ENCODE measurements around the gene PADI3. TPM values are rescaled to one million over a fixed set of nuclear protein-coding genes. Genes with fewer than 3 reads are reported as not detected.
A peak's percentile ranks its signal among the peaks of the same experiment; 100 is the strongest.
"Not testable (repeated sequence)": the region's sequence is repeated elsewhere in the genome, so short reads cannot be mapped to it uniquely, and the experiment has no call there.

The PADI3 gene
- polyA plus RNA-seq, 3 donors = 0.06 to 0.15 (median 0.07) TPM

DNA sequence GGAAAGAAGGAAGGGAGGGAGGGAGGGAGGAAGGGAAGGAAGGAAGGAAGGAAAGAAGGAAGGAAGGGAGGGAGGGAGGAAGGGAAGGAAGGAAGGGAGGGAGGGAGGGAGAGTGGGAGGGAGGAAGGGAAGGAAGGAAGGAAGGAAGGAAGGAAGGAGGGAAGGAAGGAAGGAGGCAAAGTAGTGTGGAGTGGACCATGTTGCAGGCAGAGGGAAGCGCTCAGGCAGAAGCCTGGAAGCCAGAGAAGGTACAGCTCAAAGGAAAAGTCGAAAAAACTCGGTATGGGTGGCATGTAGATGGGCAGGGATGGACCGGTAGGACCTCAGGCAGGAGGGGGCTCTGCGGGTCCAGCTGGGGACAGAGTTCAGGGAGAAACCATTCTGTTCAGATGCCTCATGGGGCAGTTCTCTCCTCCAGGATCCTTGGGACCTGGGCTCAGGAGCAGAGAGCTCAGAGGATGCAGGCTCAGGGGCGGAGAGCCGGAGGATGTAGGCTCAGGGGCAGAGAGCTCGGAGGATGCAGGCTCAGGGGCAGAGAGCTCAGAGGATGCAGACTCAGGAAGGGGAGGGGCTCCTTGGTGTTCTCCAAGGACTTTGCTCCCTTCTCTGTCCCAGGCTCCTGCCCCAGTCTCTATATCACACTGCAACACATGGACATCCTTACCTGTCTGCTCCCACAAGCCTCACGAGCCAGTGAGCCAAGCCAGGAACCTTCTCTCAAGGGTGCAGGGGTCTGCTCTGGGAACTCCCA lies 13.6 kb upstream of the PADI3 start:
- DNase-seq (ENCODE audit: extremely low read depth in 1 of 11, low read depth in 9 of 11, low spot score in 4 of 11) = no peak

DNA sequence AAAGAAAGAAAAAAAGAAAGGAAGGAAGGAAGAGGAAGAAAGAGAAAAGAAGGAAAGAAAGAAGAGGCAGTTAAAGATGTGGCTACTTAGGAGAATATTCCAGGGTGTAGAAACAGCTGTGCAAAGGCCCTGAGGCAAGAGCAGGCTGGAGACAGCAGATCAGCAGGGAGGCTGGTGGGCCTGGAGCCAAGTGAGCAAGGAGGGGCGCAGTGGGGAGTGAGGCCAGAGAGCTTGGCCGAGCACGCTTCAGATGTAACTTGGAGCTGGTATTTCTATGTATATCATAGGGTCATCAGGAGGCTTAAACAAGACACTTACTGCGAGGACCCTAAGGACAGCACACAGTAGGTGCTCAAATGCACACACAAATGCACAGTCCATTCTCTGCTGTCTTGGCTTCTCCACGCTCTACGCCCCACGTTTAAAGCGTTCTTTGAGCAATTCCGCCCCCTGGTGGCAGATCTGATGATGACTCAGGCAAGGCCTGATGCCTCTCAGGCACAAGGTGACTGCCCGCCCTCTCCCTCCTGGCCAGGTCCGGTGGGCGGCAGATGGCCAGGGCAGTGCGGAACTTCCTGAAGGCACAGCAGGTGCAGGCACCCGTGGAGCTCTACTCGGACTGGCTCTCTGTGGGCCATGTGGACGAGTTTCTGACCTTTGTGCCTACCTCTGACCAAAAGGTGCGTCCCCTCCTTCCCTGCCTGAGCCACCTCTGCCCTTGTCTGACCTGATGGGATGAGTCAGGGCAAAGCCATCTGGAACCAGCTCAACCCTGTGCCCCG lies 11.9 kb upstream of the PADI3 start:
- DNase-seq (ENCODE audit: extremely low read depth in 1 of 11, low read depth in 9 of 11, low spot score in 4 of 11) = peak in 9 of 11 donors; percentile 64 to 86 (median 79)

DNA sequence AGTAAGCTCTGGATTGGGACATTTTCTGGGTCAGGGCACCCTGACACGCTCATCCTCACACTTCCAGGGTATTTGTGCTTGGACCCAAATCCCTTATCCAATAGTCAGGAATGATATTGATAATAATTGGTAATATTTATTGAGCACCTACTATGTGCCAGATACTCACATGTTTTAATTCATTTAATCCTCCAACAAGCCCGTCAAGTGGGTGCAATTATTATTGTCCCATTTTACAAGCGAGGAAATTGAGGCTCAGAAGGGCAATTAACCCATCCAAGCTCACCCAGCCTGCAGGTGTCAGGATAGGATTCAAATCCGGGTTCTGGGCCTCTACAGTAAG lies 11.4 kb upstream of the PADI3 start:
- no peak for DNase-seq (ENCODE audit: extremely low read depth in 1 of 11, low read depth in 9 of 11, low spot score in 4 of 11)

DNA sequence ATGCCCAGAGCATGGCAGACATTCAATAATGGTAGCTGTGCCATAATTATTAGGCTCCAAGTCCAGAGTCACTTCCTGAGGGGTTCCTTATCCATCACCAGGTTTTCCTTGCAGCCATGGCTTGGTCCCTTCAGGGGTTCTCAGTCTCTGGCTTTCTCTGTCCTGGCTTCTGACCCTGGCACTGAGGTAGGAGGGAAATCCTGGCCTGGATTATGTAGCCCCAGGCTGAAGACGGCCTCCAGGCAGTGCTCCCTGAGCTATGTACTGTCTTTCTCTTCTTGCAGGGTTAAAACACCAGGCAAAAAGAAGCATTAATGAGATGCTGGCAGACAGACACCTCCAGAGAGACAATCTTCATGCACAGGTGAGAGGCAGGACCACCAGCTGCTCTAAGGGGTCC lies 9.5 kb upstream of the PADI3 start:
- DNase-seq (ENCODE audit: extremely low read depth in 1 of 11, low read depth in 9 of 11, low spot score in 4 of 11) = peak in 10 of 11 donors; percentile 42 to 92 (median 75)

DNA sequence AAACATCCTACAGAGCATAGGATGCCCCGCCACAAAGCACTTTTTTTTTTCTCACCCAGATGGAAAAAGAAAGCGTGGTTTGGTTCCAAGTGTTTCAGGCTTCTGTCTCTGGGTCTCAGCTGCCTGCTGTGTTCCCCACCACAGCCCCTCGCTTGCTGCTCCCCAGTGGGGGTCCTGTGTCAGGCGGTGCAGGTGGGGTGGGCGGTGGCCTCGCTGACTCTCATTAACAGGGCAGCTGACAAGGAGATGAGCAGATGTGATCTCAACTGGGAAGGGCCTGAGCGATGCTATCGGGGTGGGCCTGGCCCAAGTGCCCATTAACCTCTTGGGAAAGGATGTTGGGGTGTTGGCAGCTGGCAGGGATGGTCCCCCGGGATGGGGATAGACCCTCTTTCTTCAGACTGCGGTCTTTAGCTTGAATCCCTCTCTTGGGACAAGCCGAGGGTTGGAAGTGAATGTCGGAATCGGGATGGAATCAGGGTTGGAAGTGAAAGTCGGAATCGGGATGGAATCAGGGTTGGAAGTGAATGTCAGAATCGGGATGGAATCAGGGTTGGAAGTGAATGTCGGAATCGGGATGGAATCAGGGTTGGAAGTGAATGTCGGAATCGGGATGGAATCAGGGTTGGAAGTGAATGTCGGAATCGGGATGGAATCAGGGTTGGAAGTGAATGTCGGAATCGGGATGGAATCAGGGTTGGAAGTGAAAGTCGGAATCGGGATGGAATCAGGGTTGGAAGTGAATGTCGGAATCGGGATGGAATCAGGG lies 7.7 kb upstream of the PADI3 start:
- not testable (repeated sequence) for DNase-seq (ENCODE audit: extremely low read depth in 1 of 11, low read depth in 9 of 11, low spot score in 4 of 11)

DNA sequence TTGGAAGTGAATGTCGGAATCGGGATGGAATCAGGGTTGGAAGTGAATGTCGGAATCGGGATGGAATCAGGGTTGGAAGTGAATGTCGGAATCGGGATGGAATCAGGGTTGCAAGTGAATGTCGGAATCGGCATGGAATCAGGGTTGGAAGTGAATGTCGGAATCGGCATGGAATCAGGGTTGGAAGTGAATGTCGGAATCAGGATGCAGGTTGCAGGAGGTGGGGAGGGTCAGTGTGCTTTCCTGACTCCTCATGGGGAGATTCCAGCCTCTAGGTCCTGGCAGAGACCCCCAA lies 7.2 kb upstream of the PADI3 start:
- not testable (repeated sequence) for DNase-seq (ENCODE audit: extremely low read depth in 1 of 11, low read depth in 9 of 11, low spot score in 4 of 11)

DNA sequence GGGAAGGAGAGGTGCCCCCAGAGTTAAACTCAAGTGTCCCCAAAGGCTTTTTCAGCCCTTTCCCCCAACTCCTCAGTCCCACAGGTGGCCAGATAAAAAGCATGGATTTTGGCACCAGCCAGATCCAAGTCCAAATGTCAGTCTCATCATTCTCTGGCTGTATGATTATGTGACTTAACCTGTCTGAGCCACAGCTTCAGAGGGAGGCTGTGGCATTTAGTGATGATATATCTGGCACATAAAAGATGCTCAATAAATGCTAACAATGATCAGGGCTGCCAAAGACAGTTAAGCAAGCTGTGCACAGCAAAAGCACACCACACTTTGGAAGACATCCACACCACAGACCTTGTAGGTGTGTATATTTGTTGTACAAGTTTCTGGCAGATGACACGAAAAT lies 5.6 kb upstream of the PADI3 start:
- no peak for DNase-seq (ENCODE audit: extremely low read depth in 1 of 11, low read depth in 9 of 11, low spot score in 4 of 11)

DNA sequence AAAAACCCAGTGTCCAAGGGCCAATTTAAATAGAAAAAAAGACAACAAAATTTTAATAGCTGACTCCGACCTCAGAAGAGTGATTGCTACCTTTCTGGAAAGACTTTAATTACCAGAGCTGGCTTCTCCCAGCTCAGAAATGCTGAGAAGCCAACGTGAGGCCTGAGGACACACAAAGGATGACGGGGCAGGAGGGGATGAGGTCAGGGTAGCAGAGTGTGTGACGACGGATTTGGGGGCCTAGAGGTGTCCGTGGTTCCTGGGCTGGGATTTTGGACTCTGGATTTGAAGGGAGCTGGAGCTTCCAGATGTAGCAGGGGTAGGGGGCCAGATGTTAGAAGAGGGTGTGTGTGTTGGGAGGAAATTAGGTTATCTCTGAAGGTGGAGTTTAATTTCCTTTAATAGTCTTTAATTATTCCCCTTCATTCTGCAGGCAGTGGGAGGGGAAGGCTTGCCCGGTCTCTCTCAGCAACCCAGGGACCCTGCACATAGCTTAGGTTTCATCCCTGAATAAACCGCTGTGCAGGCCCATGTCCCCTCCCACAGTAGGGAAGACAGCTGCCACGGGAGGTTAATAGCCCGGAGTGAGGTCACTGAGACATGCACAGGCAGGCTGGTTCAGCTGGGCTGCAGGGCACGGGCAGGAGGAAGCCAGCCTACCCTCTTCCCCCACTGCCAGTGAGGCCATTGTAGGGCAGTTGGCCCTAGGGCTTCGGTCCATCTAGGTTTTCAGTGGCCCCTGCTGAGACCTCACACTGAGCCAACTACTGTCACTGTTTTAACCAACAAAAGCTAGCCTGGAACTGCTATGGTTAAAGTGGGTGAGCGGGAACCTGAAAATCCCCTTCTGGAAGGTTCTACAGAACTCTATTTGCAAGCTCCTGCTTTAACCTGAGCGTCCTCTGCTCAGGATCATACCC lies 3.8 kb upstream of the PADI3 start:
- peak in 9 of 11 donors; percentile 27 to 75 (median 60) for DNase-seq (ENCODE audit: extremely low read depth in 1 of 11, low read depth in 9 of 11, low spot score in 4 of 11)

DNA sequence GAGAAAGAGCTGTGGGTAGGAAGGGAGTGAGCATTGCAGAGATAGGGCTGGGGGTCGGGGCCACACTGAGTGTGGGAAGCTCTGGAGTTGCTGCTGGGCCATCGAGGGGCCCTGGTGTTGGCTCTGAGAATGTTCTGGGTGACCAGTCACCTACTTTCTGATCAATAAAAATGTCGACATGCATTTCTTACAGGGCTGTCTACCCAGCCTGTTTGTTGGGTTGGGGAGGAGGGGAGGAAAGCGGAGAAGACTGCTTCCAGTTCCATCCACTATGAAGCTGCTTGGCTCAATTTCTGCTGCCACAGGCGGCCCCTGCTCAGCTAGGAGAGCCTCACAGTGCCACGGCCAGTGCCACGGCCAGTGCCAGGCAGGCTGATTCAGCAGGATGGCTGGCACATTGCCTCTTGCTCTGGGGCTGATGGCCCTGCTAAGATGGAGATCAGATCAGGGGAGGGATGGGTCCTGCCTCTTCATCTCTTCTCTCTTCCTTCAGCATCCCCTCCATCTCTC lies 3.0 kb upstream of the PADI3 start:
- DNase-seq (ENCODE audit: extremely low read depth in 1 of 11, low read depth in 9 of 11, low spot score in 4 of 11) = no peak

DNA sequence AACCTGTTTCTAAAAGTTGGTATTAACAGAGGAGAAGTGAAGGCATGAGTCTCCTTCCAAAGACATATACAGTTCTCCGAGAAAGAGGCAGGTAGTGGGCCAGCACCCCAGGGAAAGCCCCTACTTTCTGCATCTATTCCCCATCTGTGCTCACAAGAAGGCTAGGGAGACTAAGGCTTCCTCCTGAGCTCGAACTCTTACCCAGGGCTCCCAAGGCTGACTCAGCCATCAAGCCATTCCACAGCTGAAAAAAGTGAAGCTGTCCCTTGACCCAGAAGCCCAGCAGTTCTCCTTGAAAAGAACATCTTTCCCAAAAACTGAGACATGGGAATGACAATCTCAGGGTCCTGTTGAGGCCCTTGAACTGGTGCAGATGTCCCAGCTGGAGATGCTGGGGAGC lies 1.9 kb upstream of the PADI3 start:
- no peak for DNase-seq (ENCODE audit: extremely low read depth in 1 of 11, low read depth in 9 of 11, low spot score in 4 of 11)

DNA sequence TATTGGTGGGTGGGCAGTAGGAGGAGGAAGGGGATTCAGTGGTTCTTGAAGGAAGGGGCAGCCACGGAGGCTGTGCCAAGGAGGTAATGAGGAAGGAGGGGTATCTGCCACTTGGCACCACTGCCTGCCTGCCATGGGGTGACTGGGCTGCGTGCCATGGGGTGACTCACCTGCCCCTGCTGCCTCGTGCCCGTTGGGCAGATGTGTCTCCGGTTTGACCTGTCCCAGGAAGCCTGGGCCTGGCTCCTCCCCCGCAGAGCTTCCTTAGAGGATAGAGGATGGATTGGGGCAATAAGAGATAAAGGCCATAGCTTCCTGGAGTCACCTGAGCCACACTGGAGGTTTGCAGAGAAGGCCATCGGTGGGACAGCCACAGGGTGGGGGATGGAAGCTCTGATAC lies 1.7 kb downstream of the PADI3 start:
- no peak for DNase-seq (ENCODE audit: extremely low read depth in 1 of 11, low read depth in 9 of 11, low spot score in 4 of 11)

DNA sequence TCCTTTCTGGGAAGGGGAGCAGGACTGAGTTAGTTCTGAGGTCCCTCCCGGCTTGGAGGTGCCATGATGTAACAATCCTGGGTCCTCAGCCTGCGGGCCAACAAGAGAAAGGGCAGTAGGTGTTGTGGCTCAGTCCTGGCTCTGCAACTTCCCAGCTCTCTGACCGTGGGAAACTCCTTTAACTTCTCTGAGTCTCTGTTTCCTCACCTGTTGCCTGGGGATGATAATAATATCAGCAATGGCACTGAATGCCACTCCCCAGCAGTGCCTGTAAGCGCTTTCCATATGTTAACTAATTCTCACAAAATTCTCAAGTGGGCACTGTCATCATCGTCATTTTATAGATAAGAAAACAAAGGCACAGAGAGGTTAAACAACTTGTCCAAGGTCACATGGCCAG lies 2.3 kb downstream of the PADI3 start:
- no peak for DNase-seq (ENCODE audit: extremely low read depth in 1 of 11, low read depth in 9 of 11, low spot score in 4 of 11)

DNA sequence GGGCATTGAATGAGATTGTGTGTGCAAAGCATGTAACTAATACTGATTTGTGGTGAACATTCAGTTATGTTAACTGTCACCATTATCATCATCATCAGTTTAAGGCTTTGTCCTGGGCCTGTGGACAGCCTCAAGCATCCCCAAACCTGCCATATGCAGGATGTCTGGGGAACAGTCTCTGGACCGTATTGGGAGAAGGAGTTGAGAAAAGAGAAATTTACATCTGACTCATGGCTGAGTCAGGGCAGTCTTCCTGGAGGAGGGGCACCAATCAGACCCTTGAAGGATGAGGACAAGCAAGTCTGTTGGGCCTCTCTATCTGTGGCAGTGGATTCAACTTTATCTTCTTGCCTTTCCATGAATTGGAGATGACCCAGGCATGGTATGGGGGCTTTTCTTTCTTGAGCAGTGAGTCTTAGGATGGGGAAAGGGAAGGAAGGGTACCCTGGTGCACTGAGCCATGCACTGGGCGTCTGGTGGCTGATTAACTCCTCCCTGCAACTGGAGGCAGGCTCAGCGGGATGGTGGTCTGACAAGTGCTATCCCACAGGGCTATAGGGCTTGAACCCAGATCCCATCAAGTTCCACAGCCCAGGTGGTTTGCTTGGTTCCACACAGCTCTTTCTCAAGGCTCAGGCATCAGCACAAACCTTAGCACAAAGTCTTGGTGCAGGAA lies 2.9 kb downstream of the PADI3 start:
- DNase-seq (ENCODE audit: extremely low read depth in 1 of 11, low read depth in 9 of 11, low spot score in 4 of 11) = no peak

DNA sequence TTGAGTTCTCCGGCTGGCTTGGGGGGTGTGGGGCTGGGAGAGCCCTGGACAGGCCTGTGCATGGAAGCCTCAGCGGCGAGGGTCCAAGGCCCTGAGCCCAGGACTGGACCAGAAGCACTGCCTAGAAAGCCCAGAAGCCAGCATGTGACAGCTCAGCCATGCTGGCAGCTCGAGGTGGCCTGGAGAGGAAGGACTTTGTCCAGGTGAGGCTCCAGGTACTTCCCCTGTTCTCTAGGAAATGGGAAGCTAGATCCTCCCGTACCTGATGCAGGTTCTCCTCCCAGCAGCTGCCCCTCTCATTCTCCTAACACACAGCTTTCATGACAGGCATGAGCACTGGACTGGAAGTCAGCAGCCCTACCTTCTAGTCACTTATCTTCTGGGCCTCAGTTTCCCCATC lies 6.4 kb downstream of the PADI3 start:
- no peak for DNase-seq (ENCODE audit: extremely low read depth in 1 of 11, low read depth in 9 of 11, low spot score in 4 of 11)

DNA sequence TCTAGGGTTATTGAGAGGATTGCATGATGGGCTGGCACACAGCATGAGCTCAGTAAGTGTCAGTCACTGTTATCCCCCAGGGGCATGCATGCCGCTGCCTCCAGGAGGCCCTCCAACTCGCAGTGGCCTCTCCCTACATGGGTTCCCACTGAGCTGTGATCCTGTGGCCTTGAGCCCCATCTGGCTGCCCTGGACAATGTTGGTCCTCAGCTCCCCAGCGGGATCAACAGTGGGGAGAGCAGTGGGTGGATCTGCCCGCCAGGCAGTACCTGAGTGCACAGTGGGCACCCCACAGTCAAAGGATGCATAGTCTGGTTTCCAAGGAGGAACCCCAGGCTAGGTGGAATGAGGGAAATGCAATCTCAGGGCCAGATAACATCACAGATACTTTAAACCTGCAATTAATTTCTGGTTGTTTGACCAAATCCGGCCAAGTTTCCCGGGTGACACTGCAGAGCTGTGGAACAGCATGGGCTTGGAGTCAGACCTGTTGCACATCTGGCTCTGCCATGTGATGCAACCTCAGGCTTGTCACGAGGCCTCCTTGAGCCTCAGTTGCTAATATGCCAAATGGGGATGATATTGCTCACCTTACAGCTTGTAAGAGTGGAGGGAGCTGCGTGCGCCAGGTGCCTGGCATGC lies 9.3 kb downstream of the PADI3 start:
- DNase-seq (ENCODE audit: extremely low read depth in 1 of 11, low read depth in 9 of 11, low spot score in 4 of 11) = no peak

DNA sequence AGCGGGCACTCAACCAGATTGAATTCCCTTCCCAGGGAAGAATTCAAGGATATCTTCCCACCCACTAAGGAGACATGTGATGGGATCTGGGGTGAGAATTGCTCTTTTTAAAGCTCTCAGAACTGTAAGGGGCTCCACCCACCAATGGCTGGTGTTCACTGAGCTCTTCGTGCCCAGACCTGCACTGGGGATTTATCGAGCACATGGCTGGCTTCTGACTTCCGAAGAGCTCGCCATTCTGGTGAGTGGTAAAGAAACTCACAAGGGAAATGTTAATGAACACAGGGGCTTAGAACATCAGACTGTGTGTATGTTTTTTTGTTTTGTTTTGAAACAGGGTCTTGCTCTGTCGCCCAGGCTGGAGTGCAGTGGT lies 9.8 kb downstream of the PADI3 start:
- no peak for DNase-seq (ENCODE audit: extremely low read depth in 1 of 11, low read depth in 9 of 11, low spot score in 4 of 11)

DNA sequence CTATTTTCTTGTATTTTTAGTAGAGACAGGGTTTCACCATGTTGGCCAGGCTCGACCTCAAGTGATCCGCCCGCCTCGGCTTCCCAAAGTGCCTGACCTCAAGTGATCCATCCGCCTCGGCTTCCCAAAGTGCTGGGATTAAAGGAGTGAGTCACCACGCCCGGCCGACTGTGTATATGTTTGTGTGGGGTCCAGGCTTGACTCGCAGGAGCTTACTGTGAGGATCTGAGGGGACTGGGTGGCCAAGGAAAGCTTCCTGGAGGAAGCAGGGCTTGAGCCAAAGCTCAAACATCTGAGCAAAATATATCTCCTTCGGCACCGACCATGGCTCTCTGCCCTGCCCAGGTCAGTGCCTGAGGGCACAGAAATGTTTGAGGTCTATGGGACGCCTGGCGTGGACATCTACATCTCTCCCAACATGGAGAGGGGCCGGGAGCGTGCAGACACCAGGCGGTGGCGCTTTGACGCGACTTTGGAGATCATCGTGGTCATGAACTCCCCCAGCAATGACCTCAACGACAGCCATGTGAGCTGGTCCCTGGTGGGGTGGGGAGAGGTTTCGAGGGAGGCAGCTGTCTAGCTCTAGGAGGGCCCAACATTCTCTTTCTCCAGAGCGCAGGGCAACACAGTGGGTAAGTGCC lies 10.5 kb downstream of the PADI3 start:
- DNase-seq (ENCODE audit: extremely low read depth in 1 of 11, low read depth in 9 of 11, low spot score in 4 of 11) = no peak

DNA sequence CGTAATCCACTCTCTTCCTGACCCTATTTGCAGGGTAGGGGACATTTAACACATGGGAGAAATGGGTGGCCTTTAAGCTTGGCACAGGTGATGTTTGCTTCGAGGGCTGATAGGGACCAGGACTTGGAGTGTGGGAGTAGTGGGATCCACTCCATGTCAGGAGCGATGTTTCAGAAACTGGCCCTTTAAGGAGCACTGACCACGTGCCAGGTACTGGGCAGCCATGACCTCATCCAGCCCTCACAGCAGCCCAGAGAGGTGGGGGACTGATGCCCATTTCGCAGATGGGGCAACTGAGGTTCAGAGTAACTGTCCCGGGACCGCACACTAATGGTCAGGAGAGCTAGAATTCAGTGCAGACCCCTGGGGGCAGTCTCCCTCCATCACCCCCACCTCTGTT lies 11.4 kb downstream of the PADI3 start:
- DNase-seq (ENCODE audit: extremely low read depth in 1 of 11, low read depth in 9 of 11, low spot score in 4 of 11) = no peak
